LNCaP clone FGC (cell line): Measurements from ENCODE around the gene LARGE1.

Source experiments
- DNase-seq: peaks from one replicate; pipeline ENCODE4 v3.0.0-alpha.2; 2011; ENCODE audit warnings: low read depth
- H3K4me3 ChIP-seq: 2 replicates; pipeline ENCODE4 v1.5.1; 2011; ENCODE audit warnings: mild to moderate bottlenecking, low read depth, low read length, control low read depth
- TF ChIP-seq, protein P1 (sequence below): IDR thresholded peaks from 2 replicates; pipeline ENCODE4 v1.5.1; 2012; ENCODE audit warnings: mild to moderate bottlenecking; ENCODE audit not compliant: control insufficient read depth, insufficient read depth; ENCODE audit errors: extremely low read depth

LARGE1 gene

DNA sequence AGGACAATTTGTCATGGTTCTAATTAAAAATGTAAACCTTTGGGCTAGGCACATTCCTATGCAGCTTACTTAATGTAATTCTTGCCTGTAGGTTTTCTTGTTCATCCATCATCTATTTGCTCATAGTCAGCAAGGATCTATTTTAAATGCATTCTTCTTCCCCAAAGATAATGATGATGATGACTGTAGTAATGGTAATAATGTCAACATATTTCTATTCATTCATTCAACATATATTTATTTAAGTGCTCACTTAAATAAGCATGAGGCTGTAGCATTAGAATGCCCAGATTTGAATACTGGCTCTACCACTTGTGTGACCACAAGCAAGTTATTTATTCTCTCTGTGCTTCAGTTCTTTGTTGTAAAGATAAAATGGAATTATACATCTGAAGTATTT is 692.5 kb downstream of the LARGE1 start:
- H3K4me3 ChIP-seq = no peak overlapping the region
- no peak for DNase-seq
- TF ChIP-seq, protein P1, sequence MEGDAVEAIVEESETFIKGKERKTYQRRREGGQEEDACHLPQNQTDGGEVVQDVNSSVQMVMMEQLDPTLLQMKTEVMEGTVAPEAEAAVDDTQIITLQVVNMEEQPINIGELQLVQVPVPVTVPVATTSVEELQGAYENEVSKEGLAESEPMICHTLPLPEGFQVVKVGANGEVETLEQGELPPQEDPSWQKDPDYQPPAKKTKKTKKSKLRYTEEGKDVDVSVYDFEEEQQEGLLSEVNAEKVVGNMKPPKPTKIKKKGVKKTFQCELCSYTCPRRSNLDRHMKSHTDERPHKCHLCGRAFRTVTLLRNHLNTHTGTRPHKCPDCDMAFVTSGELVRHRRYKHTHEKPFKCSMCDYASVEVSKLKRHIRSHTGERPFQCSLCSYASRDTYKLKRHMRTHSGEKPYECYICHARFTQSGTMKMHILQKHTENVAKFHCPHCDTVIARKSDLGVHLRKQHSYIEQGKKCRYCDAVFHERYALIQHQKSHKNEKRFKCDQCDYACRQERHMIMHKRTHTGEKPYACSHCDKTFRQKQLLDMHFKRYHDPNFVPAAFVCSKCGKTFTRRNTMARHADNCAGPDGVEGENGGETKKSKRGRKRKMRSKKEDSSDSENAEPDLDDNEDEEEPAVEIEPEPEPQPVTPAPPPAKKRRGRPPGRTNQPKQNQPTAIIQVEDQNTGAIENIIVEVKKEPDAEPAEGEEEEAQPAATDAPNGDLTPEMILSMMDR = no peak

DNA sequence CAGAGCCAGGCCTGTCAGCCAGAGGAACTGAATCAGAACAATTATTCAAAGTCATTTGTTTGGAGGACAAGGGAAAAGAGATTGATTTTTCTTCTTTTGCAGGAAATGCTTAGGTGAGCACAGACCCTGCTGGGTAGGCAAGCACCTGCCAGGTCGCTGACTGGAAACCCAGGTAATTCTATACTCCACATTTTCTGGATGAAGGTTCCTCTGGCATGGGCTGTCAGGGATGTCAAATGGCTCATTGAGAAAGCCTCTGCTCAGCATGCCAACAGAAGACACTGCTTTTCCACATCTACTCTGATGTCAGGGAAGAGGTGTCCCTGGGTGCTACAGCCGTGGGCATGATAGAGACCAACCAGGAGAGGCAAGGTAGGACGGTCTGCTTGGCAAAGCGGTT is 695.4 kb downstream of the LARGE1 start:
- no peak for DNase-seq
- TF ChIP-seq, protein P1 = no peak
- H3K4me3 ChIP-seq = no peak overlapping the region
